Colonic mucosa (tissue), 4 donors: ENCODE results near the gene FAM120A. TPM values are rescaled to one million over a fixed set of nuclear protein-coding genes. Genes with fewer than 3 reads are reported as not detected.
A peak's percentile ranks its signal among the peaks of the same experiment; 100 is the strongest.

ENCODE experiments used
- DNase-seq: peaks from one replicate; pipeline ENCODE4 v3.0.0-alpha.2; 2020
- H3K27ac ChIP-seq: fragments of 200-600 bp; one replicate; pipeline ENCODE4 v1.8.0; 2021
- H3K27me3 ChIP-seq: fragments of 200-600 bp; one replicate; pipeline ENCODE4 v1.8.0; 2021
- H3K36me3 ChIP-seq: fragments of 200-600 bp; one replicate; pipeline ENCODE4 v1.8.0; 2021
- H3K4me1 ChIP-seq: fragments of 200-600 bp; one replicate; pipeline ENCODE4 v1.8.0; 2021; ENCODE audit warnings: mild to moderate bottlenecking
- H3K4me3 ChIP-seq: fragments of 200-600 bp; one replicate; pipeline ENCODE4 v1.8.0; 2021
- H3K9ac ChIP-seq, 2 donors: one replicate each; pipeline ENCODE4 v1.7.0; 2013; ENCODE audit warnings: control low read depth in 2 of 2, low read depth in 2 of 2, low read length in 2 of 2
- H3K9me3 ChIP-seq: fragments of 200-600 bp; one replicate; pipeline ENCODE4 v1.8.0; 2021
- intact Hi-C: fragments of 100-400 bp; cut with DNase I; formaldehyde crosslinking; loops from one replicate; pipeline ENCODE4 v1.14.1; 2022
- total RNA-seq, 2 donors: library from RNA; stranded (reverse); fragmentation: NEBNext Ultra II Directional in 1 of 2; extraction: Animal tissue kit (Norgen Biotek cat#: 25700) in 1 of 2; gene quantifications; one replicate each; pipeline ENCODE4 v1.2.1, GENCODE V29; 2021
- TF ChIP-seq, protein P1 (sequence below): fragments of 200-600 bp; IDR thresholded peaks from one replicate; pipeline ENCODE4 v1.8.0; 2022; ENCODE audit warnings: antibody characterized with exemption, mild to moderate bottlenecking
- donor health status: healthy.
- donor health status: DM: no; HTN: no; CAD: no.
- donor health status: DM: no; HTN: no; CAD: no.

The FAM120A gene
- total RNA-seq, 2 donors from 2014 or later = 246 to 264 TPM

DNA sequence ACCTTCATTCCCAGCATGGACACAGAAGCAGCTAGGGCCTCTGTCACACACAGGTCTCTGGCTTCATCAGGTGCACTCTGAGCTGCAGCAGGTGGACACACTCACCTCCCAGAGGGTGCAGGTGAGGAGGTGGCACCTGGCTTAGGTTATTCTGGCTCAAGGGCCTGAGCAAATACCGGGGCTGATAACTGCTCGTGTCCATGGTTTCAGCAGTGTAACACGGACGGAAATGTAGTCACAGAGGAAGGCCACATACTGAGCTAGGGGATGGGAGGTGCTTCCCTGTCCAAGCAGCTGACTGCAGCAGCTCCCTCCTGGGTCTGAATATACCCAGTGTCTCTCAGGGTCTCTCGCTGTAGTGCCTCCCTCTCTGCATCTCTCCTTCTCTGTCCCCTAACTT, 130.6 kb downstream of the FAM120A start:
- DNase-seq = peak; percentile 54
- intact Hi-C loops = no loop called here
- Histone ChIP-seq H3K9me3 (no peaks in the 10 kb centered on the region), H3K4me3 (no peak overlapping the region), H3K9ac (peak overlapping the region in 1 of 2 donors; percentile 38), H3K27ac (no peak overlapping the region), H3K27me3 (no peaks in the 10 kb centered on the region), H3K4me1 (peaks cover 13% of the 10 kb centered on the region), H3K36me3 (no peaks in the 10 kb centered on the region)
- TF ChIP-seq, protein P1, sequence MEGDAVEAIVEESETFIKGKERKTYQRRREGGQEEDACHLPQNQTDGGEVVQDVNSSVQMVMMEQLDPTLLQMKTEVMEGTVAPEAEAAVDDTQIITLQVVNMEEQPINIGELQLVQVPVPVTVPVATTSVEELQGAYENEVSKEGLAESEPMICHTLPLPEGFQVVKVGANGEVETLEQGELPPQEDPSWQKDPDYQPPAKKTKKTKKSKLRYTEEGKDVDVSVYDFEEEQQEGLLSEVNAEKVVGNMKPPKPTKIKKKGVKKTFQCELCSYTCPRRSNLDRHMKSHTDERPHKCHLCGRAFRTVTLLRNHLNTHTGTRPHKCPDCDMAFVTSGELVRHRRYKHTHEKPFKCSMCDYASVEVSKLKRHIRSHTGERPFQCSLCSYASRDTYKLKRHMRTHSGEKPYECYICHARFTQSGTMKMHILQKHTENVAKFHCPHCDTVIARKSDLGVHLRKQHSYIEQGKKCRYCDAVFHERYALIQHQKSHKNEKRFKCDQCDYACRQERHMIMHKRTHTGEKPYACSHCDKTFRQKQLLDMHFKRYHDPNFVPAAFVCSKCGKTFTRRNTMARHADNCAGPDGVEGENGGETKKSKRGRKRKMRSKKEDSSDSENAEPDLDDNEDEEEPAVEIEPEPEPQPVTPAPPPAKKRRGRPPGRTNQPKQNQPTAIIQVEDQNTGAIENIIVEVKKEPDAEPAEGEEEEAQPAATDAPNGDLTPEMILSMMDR = no peak

DNA sequence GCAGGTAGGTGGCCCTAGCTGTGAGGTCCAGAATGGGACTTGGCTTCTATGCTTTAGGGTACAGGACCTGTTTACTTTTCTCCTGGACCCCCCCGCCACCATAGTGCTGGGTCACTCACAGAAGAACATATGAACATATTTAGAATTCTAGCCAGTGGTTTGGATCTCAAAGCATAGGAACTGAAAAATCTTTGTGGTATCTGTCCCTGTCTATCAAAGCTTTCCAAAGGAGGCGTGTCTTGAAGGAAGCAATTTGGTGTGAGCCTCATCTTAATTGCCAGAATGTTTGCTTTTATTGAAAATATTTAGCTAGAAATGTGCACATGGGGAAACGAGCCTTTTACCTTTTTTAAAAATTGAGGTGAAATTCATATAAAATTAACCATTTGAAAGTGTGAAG, 131.1 kb downstream of the FAM120A start:
- Histone ChIP-seq H3K27ac (no peak overlapping the region), H3K27me3 (no peaks in the 10 kb centered on the region), H3K9me3 (no peaks in the 10 kb centered on the region), H3K4me3 (no peak overlapping the region), H3K9ac (peak overlapping the region in 1 of 2 donors; percentile 38), H3K4me1 (peaks cover 13% of the 10 kb centered on the region), H3K36me3 (no peaks in the 10 kb centered on the region)
- intact Hi-C loops = no loop called here
- no peak for DNase-seq
- TF ChIP-seq, protein P1 = no peak

DNA sequence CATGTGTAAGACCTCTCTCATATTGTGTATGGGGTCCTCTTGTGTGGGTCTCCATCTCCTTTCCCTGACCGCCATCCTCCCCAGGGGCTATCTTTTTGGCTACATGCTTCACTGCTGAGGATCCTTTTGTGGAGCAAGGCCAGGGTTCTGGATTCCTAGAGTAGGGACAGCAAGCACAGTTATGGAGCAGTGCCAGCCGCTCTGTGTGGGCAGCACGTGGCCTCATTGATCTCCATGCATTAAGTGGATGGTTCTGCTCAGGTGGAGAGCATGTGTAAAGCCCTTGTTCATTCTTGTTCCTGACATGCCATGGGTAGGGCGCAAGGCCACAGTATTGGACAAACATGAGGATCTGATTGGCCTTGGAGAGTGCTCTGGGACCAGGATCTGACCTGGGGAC, 133.8 kb downstream of the FAM120A start:
- Histone ChIP-seq H3K4me1 (peaks cover 13% of the 10 kb centered on the region), H3K27me3 (no peaks in the 10 kb centered on the region), H3K9me3 (no peaks in the 10 kb centered on the region), H3K27ac (no peak overlapping the region), H3K9ac (no peak overlapping the region), H3K4me3 (no peak overlapping the region), H3K36me3 (no peaks in the 10 kb centered on the region)
- TF ChIP-seq, protein P1 = no peak
- intact Hi-C loops = no loop called here
- no peak for DNase-seq

- no peak overlapping the region for H3K9ac ChIP-seq
- no peaks in the 10 kb centered on the region for H3K27me3 ChIP-seq
- intact Hi-C loops = no loop called here
- H3K27ac ChIP-seq = no peak overlapping the region
- TF ChIP-seq, protein P1 = no peak
- peaks cover 13% of the 10 kb centered on the region for H3K4me1 ChIP-seq
- no peaks in the 10 kb centered on the region for H3K9me3 ChIP-seq
- no peak for DNase-seq
- H3K36me3 ChIP-seq = no peaks in the 10 kb centered on the region
- H3K4me3 ChIP-seq = no peak overlapping the region
These were observed 134.2 kb downstream of the FAM120A start for GRCh38 chr9:93585695-93586094.

GRCh38 chr9:93586290-93587057, 135.0 kb downstream of the FAM120A start:
- H3K4me1 ChIP-seq = peaks cover 8% of the 10 kb centered on the region
- intact Hi-C loops = no loop called here
- H3K9me3 ChIP-seq = no peaks in the 10 kb centered on the region
- H3K36me3 ChIP-seq = no peaks in the 10 kb centered on the region
- no peak overlapping the region for H3K9ac ChIP-seq
- DNase-seq = no peak
- H3K27ac ChIP-seq = no peak overlapping the region
- H3K4me3 ChIP-seq = no peak overlapping the region
- no peaks in the 10 kb centered on the region for H3K27me3 ChIP-seq
- TF ChIP-seq, protein P1 = no peak
